ENCODE data around the gene SLC50A1.

- TF ChIP-seq CTCF (IDR thresholded peaks at IDR 0.05; ENCODE audit: insufficient read depth, low read length) (no peak), GABPA (IDR thresholded peaks at IDR 0.05; ENCODE audit: low read depth) (no peak), POLR2AphosphoS5 (IDR thresholded peaks at IDR 0.05; ENCODE audit: low read depth) (no peak)
- TF ChIP-seq, protein P1, sequence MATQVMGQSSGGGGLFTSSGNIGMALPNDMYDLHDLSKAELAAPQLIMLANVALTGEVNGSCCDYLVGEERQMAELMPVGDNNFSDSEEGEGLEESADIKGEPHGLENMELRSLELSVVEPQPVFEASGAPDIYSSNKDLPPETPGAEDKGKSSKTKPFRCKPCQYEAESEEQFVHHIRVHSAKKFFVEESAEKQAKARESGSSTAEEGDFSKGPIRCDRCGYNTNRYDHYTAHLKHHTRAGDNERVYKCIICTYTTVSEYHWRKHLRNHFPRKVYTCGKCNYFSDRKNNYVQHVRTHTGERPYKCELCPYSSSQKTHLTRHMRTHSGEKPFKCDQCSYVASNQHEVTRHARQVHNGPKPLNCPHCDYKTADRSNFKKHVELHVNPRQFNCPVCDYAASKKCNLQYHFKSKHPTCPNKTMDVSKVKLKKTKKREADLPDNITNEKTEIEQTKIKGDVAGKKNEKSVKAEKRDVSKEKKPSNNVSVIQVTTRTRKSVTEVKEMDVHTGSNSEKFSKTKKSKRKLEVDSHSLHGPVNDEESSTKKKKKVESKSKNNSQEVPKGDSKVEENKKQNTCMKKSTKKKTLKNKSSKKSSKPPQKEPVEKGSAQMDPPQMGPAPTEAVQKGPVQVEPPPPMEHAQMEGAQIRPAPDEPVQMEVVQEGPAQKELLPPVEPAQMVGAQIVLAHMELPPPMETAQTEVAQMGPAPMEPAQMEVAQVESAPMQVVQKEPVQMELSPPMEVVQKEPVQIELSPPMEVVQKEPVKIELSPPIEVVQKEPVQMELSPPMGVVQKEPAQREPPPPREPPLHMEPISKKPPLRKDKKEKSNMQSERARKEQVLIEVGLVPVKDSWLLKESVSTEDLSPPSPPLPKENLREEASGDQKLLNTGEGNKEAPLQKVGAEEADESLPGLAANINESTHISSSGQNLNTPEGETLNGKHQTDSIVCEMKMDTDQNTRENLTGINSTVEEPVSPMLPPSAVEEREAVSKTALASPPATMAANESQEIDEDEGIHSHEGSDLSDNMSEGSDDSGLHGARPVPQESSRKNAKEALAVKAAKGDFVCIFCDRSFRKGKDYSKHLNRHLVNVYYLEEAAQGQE (IDR thresholded peaks at IDR 0.05; ENCODE audit: insufficient replicate concordance, low read depth), result no peak
These were observed 48.7 kb upstream of the SLC50A1 start for GRCh38 chr1:155086856-155087535.

Measured in HL-60 (cell line).